HG02870 (cell line): ENCODE results near the gene RBM17.
"Not testable (repeated sequence)": the region's sequence is repeated elsewhere in the genome, so short reads cannot be mapped to it uniquely, and the experiment has no call there.

ENCODE experiments used
- ATAC-seq: cut with Tn5 transposase; IDR thresholded peaks from one replicate; pipeline ENCODE4 v1.9.1; 2021; ENCODE audit warnings: mild to moderate bottlenecking, moderate library complexity; ENCODE audit not compliant: unreplicated experiment

Gene RBM17

DNA sequence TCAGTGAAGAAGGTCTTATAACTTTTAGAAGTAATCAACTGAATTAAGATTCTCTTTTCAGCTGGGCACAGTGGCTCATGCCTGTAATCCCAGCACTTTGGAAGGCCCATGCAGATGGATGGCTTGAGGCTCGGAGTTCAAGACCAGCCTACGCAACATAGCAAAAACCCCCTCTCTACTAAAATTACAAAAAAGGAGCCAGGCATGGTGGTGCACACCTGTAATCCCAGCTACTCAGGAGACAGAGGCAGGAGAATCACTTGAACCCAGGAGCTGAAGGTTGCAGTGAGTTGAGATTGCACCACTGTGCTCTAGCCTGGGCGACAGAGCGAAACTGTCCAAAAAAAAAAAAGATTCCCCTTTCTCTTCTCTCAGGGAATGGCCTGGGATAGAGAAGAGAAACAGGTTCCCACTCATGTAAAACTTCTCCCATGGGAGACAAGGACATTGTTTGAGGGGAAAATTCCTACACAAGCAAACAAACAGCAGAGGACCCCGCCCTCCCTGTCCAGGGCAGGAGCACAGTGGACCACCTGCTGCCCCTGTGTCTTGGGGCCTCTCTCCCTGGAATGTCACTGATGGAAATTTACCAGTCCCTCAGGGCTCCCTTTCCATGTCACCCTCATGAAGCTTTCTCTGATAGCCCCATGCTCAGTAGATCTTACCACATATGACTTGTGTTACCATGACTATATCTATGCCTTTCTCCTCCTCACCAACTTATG is 32.3 kb upstream of the RBM17 start:
- no peak for ATAC-seq

DNA sequence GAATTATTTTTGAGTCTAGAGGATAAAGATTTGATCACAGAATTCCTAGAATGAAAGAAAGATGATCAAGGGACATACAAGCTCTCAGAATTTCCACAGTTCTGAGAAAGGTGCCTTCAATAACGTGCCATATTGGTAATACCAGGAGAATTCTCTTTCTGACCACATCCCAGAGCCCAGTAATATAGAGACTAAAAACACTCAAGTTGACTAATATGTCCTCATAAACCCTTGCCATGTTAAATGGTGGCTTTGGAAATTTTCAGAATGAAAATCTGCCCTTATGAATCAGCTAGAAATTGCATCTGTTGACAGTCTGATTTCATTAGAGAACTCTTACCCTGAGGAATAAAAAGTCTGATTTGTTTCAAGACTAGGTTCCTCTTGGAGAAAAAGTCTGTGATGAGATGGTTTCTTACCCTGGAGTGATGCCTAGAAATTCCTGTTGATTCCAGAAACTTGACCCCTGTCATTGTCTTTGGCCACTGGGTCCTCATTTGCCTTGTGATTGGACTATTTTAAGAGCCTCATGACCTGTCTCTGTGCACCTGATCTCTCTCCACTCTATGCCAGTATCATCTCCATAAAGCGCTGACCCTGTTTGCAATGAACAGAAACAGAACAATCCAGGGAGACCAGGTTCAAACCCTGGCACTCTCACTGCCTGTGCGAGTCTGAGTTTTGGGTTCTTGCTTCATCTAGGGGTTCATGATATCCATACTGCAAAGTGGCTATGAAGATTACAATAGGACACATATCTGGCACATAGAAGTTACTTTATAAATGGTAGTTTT is 30.0 kb upstream of the RBM17 start:
- ATAC-seq = peak; percentile 47

DNA sequence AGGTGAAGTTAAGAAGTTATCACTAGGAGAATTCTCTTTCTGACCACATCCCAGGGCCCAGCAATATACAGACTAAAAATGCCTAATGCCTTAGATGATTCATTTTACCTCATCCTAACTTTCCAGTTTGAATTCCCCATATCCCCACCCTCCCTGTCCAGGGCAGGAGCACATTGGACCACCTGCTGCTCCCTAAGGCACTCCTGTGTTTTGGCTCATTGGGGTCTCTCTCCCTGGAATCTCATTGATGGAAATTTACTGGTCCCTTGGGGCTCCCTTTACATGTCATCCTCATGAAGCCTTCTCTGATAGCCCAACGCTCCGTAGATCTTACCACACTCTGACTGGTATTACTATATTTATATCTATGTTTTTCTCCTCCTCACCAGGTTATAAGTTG is 29.3 kb upstream of the RBM17 start:
- no peak for ATAC-seq

DNA sequence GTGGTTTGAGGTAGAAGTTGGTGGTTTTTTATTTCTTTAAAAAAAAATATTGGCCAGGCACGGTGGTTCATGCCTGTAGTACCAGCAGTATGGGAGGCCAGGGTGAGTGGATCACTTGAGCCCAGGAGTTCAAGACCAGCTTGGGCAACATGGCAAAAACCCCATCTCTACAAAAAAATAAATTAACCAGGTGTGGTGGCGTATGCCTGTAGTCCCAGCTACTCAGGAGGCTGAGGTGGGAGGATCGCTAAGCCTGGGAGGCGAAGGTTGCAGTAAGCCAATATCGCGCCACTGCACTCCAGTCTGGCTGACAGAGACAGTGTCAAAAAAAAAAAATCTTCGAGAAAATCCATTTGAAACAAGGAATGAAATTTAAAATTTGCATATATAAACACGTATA is 27.8 kb upstream of the RBM17 start:
- no peak for ATAC-seq

DNA sequence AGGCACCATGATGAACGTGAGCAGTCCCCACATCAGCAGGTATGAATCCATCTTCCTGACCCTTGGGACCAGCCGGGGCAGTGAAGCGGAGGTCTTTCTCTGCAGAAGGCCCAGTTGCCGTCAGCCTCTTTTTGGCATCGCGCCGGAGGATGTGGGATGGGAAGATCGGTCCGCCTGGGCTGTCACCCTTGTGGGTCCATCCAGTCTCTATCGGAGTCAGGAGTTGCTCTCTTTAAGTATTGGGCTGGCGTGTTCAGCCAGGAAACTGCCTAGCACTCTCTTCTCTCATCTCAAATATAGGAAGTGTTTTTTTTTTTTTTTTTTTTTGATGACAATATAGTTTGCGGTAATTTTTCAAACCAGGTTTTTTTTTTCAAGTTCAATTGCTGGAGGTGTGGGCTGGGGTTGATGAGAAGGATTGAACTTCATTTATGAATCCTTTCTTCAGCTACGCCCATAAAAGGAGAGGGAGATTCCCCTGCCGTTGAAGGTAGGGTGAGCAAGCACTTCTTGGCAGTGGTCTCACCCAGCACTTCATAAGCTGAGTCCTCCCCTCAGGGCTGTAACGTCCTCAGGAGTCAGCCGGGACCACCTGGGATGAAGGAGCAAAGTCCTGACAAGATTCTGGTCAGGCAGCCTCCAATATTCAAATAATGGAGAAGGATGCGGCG is 26.6 kb upstream of the RBM17 start, which contains the start of gene IL2RA:
TSS of gene IL2RA (minus strand) at position 267 of the 671 bp plus-strand sequence. CDS start at position 51, 216 bp downstream.
- ATAC-seq = no peak

DNA sequence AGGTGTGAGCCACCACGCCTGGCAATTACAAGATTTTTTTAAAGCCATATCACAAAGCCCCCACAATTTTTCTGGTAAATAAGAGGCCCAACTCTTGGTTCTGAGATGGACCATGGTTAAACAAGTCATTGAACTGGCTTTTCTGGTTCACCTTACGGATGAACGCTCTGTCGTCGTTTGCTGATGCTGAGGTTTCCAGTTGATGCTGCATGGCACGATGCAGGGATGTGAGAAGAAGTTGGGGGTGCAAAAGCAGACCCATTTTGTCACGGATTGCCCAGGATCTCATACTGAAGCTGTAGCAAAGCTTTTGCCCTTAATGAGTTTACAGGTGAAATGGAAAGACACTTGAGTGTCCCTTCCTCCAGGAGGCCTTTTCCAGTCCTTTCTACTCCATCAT is 24.7 kb upstream of the RBM17 start:
- no peak for ATAC-seq

DNA sequence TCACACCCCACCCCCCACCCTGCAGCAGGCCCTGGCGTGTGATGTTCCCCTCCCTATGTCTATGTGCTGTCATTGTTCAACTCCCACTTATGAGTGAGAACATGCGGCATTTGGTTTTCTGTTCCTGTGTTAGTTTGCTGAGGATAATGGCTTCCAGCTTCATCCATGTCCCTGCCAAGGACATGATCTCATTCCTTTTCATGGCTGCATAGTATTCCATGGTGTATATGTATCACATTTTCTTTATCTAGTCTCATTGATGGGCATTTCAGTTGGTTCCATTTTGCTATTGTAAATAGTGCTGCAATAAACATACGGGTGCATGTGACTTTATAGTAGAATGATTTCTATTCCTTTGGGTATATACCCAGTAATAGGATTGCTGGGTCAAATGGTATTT is 24.1 kb upstream of the RBM17 start:
- ATAC-seq = not testable (repeated sequence)

DNA sequence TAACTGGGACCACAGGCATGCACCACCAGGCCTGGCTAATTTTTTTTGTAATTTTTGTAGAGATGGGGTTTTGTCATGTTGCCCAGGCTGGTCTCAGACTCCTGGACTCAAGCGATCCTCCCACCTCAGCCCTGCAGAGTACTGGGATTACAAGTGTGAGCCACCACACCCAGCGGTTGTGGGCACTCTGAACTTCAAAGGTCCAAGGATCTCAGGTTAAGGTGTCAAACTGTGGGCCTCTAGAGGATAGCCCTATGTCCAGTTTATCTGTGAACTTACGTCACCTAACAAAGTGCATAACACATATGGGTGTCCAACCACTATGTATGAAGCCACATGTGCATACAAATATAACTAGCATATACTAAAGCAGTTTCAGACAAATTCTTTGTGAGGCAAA is 23.4 kb upstream of the RBM17 start:
- ATAC-seq = no peak

DNA sequence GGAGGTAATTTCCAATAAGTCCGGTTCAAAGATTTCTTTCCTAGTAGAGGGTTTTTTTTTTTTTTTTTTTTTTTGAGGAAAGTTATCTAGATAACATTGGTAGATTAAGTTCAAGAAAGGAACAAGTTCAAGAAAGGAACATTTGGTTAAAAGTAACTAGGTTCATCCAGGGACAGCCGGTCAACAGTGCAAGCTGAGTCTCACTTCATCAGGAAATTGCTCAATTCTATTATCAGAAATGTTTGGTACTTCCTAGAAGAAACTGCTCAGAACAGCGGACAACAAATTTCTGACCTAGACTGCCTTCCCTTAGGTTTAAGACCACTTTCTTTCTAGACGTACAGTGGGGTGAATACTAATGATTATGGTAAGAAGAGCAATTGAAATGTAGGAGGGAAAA is 23.0 kb upstream of the RBM17 start:
- no peak for ATAC-seq

DNA sequence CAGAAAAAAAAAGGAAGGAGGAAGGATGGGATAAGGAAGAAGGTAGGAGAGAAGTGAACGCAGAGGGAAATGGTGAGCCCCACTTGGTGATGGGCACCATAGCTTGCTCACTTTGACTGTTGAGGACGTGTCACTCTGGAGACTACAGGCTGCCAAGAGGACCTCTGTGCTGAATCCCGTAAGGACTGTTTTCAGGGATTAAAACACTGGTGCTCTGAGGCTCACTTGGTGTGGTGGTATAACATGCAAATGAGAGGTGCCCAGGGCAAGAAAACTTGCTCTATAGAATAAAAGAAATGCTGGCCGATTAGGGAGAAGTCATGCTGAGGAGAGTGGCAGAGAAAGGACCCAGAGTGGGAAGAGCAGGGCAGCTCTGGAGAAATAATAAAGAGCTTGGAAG is 21.4 kb upstream of the RBM17 start:
- no peak for ATAC-seq

DNA sequence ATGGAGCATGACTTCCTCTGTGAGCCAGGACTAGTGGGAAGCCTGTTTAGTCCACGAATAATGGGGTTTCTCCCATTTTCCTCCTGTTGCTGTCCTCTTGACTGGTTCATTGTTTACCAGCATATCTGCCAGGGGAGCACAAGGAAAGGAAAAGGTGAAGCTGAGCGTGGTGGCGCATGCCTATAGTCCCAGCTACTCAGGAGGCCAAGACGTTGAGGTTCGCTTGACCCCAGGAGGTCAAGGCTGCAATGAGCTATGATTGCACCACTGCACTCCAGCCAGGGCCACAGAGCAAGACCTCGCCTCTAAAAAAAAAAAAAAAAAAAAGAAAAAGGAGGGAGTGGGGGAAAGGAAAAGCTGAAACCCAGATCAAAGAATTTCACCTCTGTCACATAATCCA is 20.8 kb upstream of the RBM17 start:
- no peak for ATAC-seq

DNA sequence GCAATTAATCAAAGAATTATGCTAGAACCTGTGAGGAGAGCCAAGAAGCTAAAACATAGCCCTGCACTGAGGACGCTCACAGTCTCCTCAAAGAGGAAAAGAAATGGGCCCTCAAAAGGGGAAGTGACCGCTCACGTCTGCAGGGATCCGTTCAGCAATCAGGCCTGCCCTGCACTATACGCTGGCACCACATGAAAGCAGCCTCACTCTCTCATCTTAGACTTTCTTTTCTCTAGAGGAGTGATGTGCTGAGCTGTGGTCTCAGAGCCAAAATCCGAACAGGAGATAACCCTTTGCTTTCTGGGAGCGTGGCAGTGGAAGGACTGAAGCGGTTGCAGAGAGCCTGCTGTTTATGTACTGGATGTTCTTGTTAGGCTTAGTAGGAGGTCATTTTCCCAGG is 20.4 kb upstream of the RBM17 start:
- peak; percentile 31 for ATAC-seq

DNA sequence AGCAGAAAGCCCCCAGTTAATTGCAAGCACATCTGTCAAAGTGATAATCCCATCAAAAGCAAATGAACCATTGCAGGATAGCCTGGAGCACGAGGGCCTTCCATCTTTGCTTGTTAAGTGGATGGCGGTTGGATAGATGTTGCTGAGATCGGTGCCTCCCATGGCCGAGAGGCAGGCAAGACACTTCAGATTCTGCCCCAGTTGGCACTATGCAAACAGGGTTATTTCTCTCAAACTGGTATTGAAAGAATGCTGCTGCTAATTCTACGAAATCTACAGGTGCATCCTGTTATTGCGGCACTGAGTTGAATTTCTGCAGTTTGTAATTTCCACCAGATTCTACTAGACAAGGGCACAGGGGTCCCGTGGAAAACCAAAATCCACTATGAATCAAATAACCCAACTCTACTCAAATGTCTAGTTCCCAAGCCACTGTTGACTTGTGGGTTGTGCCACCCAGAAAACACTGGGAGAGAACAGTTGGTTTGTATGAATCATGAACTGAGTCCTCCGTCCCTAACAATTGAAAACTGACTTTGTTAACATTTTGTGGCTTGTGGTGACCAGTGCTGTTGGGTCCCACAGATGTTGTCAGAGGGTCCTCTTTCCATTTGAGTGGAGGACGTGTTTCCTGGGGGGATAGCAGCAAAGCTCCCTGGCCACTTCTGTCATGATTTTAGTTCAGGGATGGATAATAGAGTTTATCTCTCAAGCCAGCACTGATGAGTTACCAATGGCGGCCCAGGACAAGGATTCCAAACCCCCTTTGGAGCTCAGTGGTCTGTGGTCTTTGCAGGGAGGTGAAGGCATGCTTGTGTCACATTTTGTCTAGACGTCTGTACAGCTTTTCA is 19.5 kb upstream of the RBM17 start:
- ATAC-seq = no peak

DNA sequence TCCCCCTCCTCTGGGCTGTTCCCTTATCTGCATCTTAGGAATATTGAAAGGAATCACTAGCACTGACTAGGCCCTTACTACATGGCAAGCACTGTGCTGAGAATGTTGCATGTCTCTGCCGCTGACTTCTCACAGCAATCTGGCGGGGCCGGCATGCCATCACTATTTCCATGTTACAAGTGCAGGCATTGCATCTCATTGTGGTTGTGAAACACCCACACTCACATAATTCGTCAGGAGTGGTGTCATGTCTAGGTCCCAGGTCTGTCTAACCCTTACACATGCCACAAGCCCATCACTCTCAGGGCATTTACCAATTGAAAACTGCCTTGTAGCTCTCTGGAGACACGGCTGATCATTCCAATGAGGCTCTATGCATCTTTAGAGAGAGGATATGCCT is 18.2 kb upstream of the RBM17 start:
- no peak for ATAC-seq

DNA sequence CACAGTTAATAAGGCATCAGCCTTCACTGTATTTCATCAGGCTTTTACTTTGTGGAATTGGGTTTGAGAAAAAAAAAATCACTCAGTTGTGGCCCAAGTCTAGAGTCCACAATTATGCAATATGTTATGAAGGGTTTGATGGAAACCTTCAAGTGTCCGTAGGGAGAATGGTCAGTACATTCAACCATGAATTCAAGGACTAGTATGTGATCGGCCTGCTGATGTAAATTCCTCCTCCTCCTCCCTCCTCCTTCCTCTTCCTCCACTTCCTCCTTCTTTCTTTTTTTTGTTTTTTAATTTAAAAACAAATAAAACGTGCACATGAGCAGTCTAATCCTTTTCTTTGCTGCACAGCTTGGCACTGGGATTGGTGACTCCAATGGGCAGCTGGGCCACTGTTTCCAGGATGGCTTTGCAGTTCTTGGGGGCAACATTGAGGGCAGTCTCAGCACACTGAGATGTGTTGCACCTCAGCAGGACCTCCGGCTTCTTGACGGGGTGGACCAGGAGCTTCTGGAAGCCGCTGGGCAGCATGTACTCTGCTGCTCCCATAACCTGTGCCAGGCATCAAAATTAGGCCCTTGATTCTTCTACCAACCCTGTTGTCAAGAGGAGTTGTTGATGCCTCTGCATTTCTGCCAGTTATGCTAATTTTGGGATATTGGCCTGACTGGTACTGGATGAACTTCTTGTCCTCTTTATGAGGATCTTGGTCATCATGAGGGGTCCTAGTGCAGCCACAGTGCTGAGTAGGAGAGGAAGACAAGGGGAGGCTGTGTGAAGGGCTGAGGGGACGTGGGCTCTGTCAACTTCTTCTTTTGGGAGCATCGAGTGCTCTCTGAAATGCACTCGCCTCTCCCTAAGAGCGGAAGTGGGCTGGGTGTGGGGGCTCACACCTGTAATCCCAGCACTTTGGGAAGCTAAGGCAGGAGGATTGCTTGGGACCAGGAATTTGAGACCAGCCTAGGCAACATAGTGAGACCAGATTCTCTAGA is 17.4 kb upstream of the RBM17 start:
- ATAC-seq = no peak

DNA sequence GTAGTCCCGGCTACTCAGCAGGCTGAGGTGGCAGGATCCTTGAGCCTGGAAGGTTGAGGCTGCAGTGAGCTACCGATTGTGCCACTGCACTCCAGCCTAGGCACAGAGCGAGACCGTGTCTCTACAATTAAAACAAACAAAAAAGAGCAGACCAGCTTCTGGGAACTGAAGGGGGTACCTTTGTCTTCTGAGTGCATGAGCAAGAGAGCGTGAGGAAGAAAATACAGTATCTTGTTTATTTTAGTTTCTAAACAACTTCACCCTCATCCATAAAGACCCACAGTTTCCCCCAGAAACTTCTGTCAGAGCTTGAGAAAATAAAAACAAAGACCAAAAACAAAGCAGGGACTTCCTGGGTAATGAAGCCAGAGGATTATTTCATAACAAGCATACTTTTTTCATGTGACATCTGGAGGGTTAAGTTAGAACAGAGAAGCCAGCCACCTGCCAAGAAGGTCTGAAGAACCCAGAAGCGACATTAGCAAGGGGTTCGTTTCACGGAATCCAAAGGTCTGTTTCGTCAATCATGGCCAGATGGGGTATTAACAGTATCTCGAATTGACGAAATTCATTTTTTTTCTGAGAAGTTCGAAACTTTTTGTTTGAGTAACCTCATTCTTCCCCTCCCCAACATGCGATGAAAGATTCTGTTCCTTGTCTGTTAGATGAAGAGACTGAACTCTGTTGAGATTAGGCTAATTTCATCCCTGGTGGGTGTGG is 16.5 kb upstream of the RBM17 start:
- peak; percentile 74 for ATAC-seq

DNA sequence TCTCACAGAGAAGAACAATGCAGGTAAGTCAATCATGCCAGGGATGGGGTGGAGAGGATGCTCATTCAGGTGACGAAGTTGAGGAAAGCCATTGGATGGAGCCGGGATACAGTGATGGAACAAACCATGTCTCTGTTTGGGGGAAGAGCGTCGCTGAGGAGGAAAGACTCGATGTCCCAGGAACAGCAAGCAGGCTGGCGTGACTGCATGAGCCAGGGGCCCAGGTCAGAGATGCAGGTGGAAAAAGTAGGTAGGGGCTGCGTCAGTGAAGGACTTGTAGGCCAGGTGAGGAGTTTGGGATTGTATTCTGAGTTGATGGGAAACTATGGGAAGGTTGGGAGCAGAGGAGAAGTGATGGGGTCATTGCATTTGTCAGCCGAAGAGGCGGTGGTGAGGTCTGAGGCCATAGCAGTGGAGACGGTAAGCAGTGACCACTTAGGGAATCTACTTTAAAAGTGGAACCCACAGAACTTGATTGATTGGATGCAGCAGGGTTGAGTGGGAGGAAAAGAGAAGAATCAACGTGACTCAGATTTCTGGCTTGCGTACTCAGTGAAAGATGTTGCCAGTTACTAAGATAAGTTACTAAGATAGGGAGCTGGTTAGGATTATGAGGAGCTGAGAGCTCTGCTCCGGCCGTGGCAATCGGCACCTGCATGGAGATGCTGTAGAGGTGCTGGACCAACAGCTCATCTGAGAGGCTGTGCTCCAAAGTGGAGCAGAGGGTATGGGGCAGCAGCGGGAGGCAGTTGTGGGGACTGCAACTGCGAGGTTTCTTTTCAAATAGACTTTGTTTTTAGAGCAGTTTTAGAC is 14.1 kb upstream of the RBM17 start:
- no peak for ATAC-seq

DNA sequence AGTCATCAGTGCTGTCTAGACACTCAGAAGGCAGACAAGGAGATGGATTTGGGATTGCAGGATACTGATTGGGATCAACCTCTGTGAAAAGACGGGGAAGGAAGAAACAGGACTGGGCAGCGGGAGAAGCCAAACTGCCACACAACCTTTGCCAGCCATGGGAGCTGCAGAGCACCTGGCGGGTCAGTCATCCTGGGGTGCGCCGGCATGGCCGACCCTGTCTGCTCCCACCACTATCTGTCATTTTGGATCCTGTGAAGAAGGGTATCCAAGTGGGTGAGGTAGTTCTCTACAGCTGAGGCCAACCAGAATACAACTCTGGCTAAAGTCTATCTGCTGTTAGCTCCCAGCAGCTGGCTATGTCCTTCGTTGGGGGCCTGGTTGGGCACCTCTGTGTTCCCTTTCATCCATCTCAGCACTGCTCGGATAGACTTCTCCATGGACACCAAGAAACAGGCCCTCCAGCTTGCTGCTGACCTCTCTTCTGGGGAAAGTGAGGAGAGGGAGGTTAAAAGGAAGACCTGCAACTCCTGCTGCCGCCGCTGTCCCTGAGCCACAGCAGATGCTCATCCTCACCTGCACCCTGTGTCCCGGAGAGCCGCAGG is 11.7 kb upstream of the RBM17 start:
- no peak for ATAC-seq
